DND-41 (cell line): ENCODE results near the gene VWA5B1.

Source experiments
- CTCF ChIP-seq: IDR thresholded peaks from 2 replicates; pipeline ENCODE4 v1.5.1; 2012; ENCODE audit warnings: borderline replicate concordance, low read length, moderate library complexity, mild to moderate bottlenecking; ENCODE audit not compliant: poor library complexity, severe bottlenecking; ENCODE audit errors: extremely low read depth
- EZH2 ChIP-seq: IDR thresholded peaks from 3 replicates; pipeline ENCODE4 v1.6.1; 2012; ENCODE audit warnings: borderline replicate concordance, low read depth, mild to moderate bottlenecking, moderate library complexity, low read length, inconsistent platforms; ENCODE audit not compliant: severe bottlenecking

DNA sequence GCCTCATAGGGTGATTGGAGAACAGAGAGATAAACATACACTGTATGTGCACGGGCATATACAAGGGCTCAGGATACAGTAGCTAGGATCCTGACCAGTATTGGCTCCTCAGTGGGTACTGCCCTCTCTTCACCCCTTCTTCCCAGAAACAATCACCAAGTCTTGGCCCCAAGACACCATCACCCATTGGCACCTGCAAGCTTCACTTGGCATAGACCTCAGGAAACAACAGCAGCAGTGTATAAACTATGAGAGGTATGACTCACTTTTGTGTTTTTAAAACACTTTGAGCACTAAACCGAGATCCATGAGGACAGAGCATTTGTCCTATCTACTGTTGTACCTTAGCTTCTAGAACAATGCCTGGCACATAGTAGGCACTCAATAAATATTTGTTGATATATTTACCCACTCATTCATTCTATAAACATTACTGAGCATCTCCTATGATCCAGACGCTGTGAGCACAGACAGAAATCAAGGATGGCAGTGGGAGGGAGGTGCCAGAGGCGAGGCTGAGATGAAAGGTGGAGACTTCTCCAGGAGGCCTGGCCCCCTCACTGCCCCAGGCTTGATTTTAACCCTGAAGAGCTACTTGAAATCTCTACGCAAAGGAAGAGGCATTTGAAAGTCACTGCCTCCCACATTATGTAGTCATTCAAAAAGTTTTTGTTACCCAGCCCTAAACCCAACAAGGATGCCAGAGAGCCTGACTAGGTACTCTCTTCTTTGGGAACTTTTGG, 100.1 kb downstream of the VWA5B1 start:
- TF ChIP-seq CTCF (no peak), EZH2 (no peak)
